K562 (cell line): ENCODE measurements around the gene RDH8. TPM values are rescaled to one million over a fixed set of nuclear protein-coding genes. Genes with fewer than 3 reads are reported as not detected.

Experiments
- ATAC-seq: fragments of 200-7000 bp; cut with Tn5 transposase; 3 replicates; pipeline ENCODE4 v1.9.1; 2020; ENCODE audit warnings: moderate library complexity
- BruUV-seq: library from RNA; stranded (reverse); fragments of 400-500 nt; replicated peaks from 2 replicates; lab custom pipeline; 2021; lab: Mats Ljungman, UMichigan
- CTCF ChIA-PET: fragments of 300-600 bp; formaldehyde crosslinking; extraction: SDS; loops from one replicate; lab custom pipeline; 2021; ENCODE audit warnings: low intra/inter-chr PET ratio; lab: Yijun Ruan, JAX
- POLR2A ChIA-PET: fragments of 300-600, 350-650 bp; sonication (Branson Sonifier 250); formaldehyde crosslinking; extraction: SDS; loops from one replicate; lab custom pipeline; 2021; ENCODE audit warnings: antibody characterized with exemption, inconsistent platforms; lab: Yijun Ruan, JAX
- DNase-seq, 4 experiments: peaks; one replicate each; pipeline versions ENCODE4 v3.0.0 to v3.0.0-alpha.2; 2011 to 2018; ENCODE audit warnings: low spot score in 3 of 4, mixed read lengths in 3 of 4; ENCODE audit errors: extremely low read depth in 1 of 4
- FAIRE-seq: peaks from 2 replicates; lab custom pipeline; 2011; peaks lifted over from hg19 to GRCh38; lab: Jason Lieb, UNC
- H2AFZ ChIP-seq: 2 replicates; pipeline ENCODE4 v1.6.0; 2011; ENCODE audit warnings: low read depth, low read length, control low read depth, inconsistent platforms
- H3K27ac ChIP-seq: fragments of 200-600 bp; 3 replicates; pipeline ENCODE4 v1.8.0; 2011; ENCODE audit warnings: low read depth, mild to moderate bottlenecking, control low read depth, inconsistent platforms, low read length, moderate library complexity, mixed read lengths; ENCODE audit errors: extremely low read depth
- H3K27me3 ChIP-seq, 2 experiments: fragments of 300-600 bp in 1 of 2; 2 replicates in 1 of 2; 3 replicates in 1 of 2; pipeline versions ENCODE4 v1.6.0 to v1.8.0; 2011; ENCODE audit warnings: inconsistent platforms in 2 of 2, low read length in 2 of 2, mild to moderate bottlenecking in 1 of 2, mixed read lengths in 1 of 2, moderate library complexity in 1 of 2; ENCODE audit not compliant: control insufficient read depth in 2 of 2, insufficient read depth in 2 of 2
- H3K36me3 ChIP-seq: fragments of 300-600 bp; 3 replicates; pipeline ENCODE4 v1.8.0; 2011; ENCODE audit warnings: mild to moderate bottlenecking, low read length, inconsistent platforms; ENCODE audit not compliant: control insufficient read depth, insufficient read depth
- H3K4me1 ChIP-seq, 2 experiments: fragments of 200-600 bp in 1 of 2; replicated peaks in 1 of 2; 2 replicates in 1 of 2; 3 replicates in 1 of 2; pipeline versions ENCODE4 v1.5.1 to v1.8.0; 2011; ENCODE audit warnings: inconsistent platforms in 2 of 2, low read length in 2 of 2, mild to moderate bottlenecking in 1 of 2, mixed read lengths in 1 of 2, moderate library complexity in 1 of 2; ENCODE audit not compliant: control insufficient read depth in 2 of 2, insufficient read depth in 2 of 2
- H3K4me2 ChIP-seq: 2 replicates; pipeline ENCODE4 v1.6.1; 2011; ENCODE audit warnings: low read length, control low read depth, inconsistent platforms, mixed read lengths; ENCODE audit not compliant: insufficient read depth
- H3K4me3 ChIP-seq: fragments of 200-600 bp; sonication (generic), shearing (Covaris generic); 2 replicates; pipeline ENCODE4 v1.5.1; 2016; ENCODE audit warnings: control low read depth, inconsistent platforms
- H3K79me2 ChIP-seq: fragments of 200-600 bp; 3 replicates; pipeline ENCODE4 v1.8.0; 2011; ENCODE audit warnings: low read length, inconsistent platforms; ENCODE audit not compliant: control insufficient read depth, insufficient read depth
- H3K9ac ChIP-seq, 2 experiments: 2 replicates each; pipeline versions ENCODE4 v1.6.0 to v1.6.1; 2011; ENCODE audit warnings: low read depth in 2 of 2, low read length in 2 of 2, control low read depth in 1 of 2, inconsistent platforms in 1 of 2, mild to moderate bottlenecking in 1 of 2, mixed read lengths in 1 of 2; ENCODE audit not compliant: insufficient read depth in 1 of 2
- H3K9me1 ChIP-seq: one replicate; pipeline ENCODE4 v1.6.0; 2011; ENCODE audit warnings: inconsistent platforms, mild to moderate bottlenecking, low read length, moderate library complexity; ENCODE audit not compliant: control insufficient read depth, insufficient read depth
- H3K9me3 ChIP-seq: replicated peaks from 2 replicates; pipeline ENCODE4 v1.5.1; 2011; ENCODE audit warnings: low read depth, low read length, inconsistent platforms; ENCODE audit not compliant: control insufficient read depth, insufficient read depth
- H4K20me1 ChIP-seq: replicated peaks from 2 replicates; pipeline ENCODE4 v1.6.1; 2011; ENCODE audit warnings: low read length, inconsistent platforms, mixed read lengths; ENCODE audit not compliant: control insufficient read depth, insufficient read depth
- CAMTA2 ChIP-seq: fragments of 250-450 bp; sonication (Bioruptor Pico); conservative IDR thresholded peaks from 2 replicates; pipeline ENCODE4 v1.5.1; 2022
- CBFA2T2 ChIP-seq: fragments of 450-650 bp; conservative IDR thresholded peaks from 2 replicates; pipeline ENCODE4 v1.6.1; 2017; ENCODE audit warnings: mild to moderate bottlenecking
- GTF2E2 ChIP-seq: fragments of 200-800 bp; sonication (Bioruptor generic); IDR thresholded peaks from 2 replicates; pipeline ENCODE4 v1.6.1; 2016; ENCODE audit warnings: missing genetic modification characterization, missing compliant biosample characterization
- KLF6 ChIP-seq: fragments of 250-450 bp; sonication (Bioruptor Pico); IDR thresholded peaks from 2 replicates; pipeline ENCODE4 v1.4.0; 2020; ENCODE audit warnings: mild to moderate bottlenecking, moderate library complexity, borderline replicate concordance
- MBD2 ChIP-seq: sonication (generic); IDR thresholded peaks from 2 replicates; pipeline ENCODE4 v1.6.1; 2016; ENCODE audit warnings: low read depth, borderline replicate concordance
- TARDBP ChIP-seq: fragments of 450-650 bp; IDR thresholded peaks from 2 replicates; pipeline ENCODE4 v1.6.1; 2016
- ZBED1 ChIP-seq: IDR thresholded peaks from 2 replicates; pipeline ENCODE4 v1.6.1; 2014
- ZKSCAN3 ChIP-seq: fragments of 250-450 bp; sonication (Bioruptor Pico); IDR thresholded peaks from 2 replicates; pipeline ENCODE4 v1.4.0; 2020
- ZNF24 ChIP-seq: fragments of 450-650 bp; IDR thresholded peaks from 2 replicates; pipeline ENCODE4 v1.6.1; 2016
- ZNF282 ChIP-seq: sonication (generic); formaldehyde crosslinking; IDR thresholded peaks from 2 replicates; pipeline ENCODE4 v1.8.1; 2023; ENCODE audit warnings: missing genetic modification reagents
- WGBS: fragments of 100-300 bp; shearing (Covaris generic); methylation state at CpG from one replicate; pipeline ENCODE4 v1.1.6; 2016; ENCODE audit warnings: low coverage, mixed read lengths; ENCODE audit not compliant: insufficient coverage; ENCODE audit errors: missing lambda C conversion rate; 5-methylcytosine and 5-hydroxymethylcytosine counted together
- in situ Hi-C: fragments of 300-500 bp; cut with MboI; formaldehyde crosslinking; loops from 4 replicates; pipeline ENCODE4 v1.15.0; 2018; ENCODE audit warnings: inconsistent platforms, mixed read lengths
- intact Hi-C: fragments of 100-400 bp; cut with micrococcal nuclease; formaldehyde crosslinking; loops from 2 replicates; pipeline ENCODE4 v1.14.2; 2022
- polyA plus RNA-seq, 8 experiments: library from polyadenylated mRNA; depleted of rRNA in 4 of 8; stranded (reverse) in 5 of 8; unstranded in 3 of 8; fragments of >200 nt; fragmentation: Nextera tagmentation in 2 of 8; fragmentation: Illumina TruSeq in 1 of 8; extraction: Ambion mirVana in 2 of 8; extraction: Trizol in 1 of 8; gene quantifications; 2 replicates each; pipeline versions ENCODE4 v1.2.1 to v1.2.3, GENCODE V29; 2011 to 2014; ENCODE audit warnings: inconsistent platforms in 1 of 8, missing spikeins in 1 of 8
- total RNA-seq, 7 experiments: library from RNA; depleted of rRNA in 6 of 7; stranded (reverse); fragments of >200 nt in 6 of 7; fragmentation: Illumina TruSeq in 2 of 7; extraction: Trizol in 2 of 7; gene quantifications; 2 replicates each; pipeline versions ENCODE4 v1.2.1 to v1.2.3, GENCODE V29; 2011 to 2021; ENCODE audit warnings: low replicate concordance in 1 of 7
- TF ChIP-seq, protein P1 (sequence below), 2 experiments: fragments of 450-650 bp; IDR thresholded peaks; 2 replicates each; pipeline ENCODE4 v1.6.1; 2016; ENCODE audit warnings: mild to moderate bottlenecking in 2 of 2, borderline replicate concordance in 1 of 2, low read depth in 1 of 2, moderate library complexity in 1 of 2
- TF ChIP-seq, protein P2 (sequence below): fragments of 450-650 bp; formaldehyde crosslinking; IDR thresholded peaks from 2 replicates; pipeline ENCODE4 v1.4.0; 2020; ENCODE audit warnings: mild to moderate bottlenecking
- TF ChIP-seq, protein P3 (sequence below): fragments of 450-650 bp; formaldehyde crosslinking; IDR thresholded peaks from 2 replicates; pipeline ENCODE4 v1.4.0; 2022; ENCODE audit warnings: missing genetic modification characterization

The RDH8 gene
- total and polyA plus RNA-seq, 9 of the 15 experiments (the other 6 are each of a cell fraction or from before 2014, with no cell fraction given), result not detected

DNA sequence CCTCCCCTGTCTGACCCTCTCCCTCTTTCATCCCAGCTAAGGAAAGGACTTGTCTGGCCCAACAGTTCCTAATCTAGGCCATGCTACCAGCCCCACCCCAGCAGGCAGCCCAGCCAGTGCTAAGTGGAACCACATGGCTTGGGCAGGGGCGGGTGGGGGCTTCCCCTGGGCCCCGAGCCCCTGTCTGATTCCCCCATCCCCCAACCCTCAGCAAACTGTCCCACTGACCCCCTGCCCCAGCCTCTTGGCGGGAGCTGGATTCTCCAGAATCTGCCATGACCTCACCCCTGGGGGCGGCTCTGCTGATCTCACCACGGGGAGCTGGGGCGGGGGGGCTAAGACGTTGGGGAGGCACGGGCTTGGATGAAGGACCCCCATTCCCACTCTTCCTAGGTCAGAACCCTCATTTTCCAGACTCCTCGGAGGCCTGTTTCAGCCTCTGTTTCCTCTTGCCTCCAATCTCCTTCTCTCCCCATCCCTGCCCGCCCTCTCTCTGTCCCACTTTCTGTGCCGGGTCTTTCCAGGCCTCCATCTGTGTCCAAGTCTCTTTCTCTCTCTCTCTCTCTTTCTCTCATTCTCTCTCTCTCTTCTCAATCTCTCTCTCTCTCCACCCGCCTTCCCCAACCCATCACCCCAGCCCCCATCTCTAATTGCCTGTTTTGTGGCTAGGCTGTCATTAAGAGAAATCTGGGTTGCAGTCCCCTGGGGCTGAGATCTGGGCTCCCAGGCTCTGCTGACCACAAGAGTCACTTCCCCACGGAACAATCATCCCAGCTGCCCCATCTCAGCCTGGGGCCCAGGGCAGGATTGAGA is 5.7 kb upstream of the RDH8 start:
- no peaks in the 10 kb centered on the region for H3K36me3 ChIP-seq
- ChIA-PET POLR2A (no interaction called here), CTCF (no interaction called here)
- no peak overlapping the region for H3K4me2 ChIP-seq
- H3K27ac ChIP-seq, result no peak overlapping the region
- no peaks in the 10 kb centered on the region for H3K79me2 ChIP-seq
- H3K9ac ChIP-seq, result no peak overlapping the region
- H3K27me3 ChIP-seq, result peaks cover 8 to 43% of the 10 kb centered on the region in 2 experiments
- WGBS, result 0% methylated on average over 5 of the region's 13 CpGs
- no peaks in the 10 kb centered on the region for H3K9me3 ChIP-seq
- H3K9me1 ChIP-seq, result peaks cover 3% of the 10 kb centered on the region
- FAIRE-seq, result no peak
- in situ Hi-C loops (no loop called here), intact Hi-C loops (no loop called here)
- H3K4me1 ChIP-seq, result peaks cover 0 to 12% of the 10 kb centered on the region in 2 experiments; a peak in 2 of 5 replicates
- peaks cover 9% of the 10 kb centered on the region for H4K20me1 ChIP-seq
- H3K4me3 ChIP-seq, result no peak overlapping the region
- no peak overlapping the region for H2AFZ ChIP-seq
- DNase-seq, result no peak
- no peak for ATAC-seq
- no TSS peak for BruUV-seq
- TF ChIP-seq KLF6 (CRISPR knock-in tag) (no peak), MBD2 (no peak), CBFA2T2 (no peak), TARDBP (no peak), ZNF282 (CRISPR knock-in tag) (no peak), ZKSCAN3 (CRISPR knock-in tag) (no peak), GTF2E2 (no peak), ZNF24 (no peak), CAMTA2 (CRISPR knock-in tag) (no peak), ZBED1 (no peak)
- TF ChIP-seq, protein P1, sequence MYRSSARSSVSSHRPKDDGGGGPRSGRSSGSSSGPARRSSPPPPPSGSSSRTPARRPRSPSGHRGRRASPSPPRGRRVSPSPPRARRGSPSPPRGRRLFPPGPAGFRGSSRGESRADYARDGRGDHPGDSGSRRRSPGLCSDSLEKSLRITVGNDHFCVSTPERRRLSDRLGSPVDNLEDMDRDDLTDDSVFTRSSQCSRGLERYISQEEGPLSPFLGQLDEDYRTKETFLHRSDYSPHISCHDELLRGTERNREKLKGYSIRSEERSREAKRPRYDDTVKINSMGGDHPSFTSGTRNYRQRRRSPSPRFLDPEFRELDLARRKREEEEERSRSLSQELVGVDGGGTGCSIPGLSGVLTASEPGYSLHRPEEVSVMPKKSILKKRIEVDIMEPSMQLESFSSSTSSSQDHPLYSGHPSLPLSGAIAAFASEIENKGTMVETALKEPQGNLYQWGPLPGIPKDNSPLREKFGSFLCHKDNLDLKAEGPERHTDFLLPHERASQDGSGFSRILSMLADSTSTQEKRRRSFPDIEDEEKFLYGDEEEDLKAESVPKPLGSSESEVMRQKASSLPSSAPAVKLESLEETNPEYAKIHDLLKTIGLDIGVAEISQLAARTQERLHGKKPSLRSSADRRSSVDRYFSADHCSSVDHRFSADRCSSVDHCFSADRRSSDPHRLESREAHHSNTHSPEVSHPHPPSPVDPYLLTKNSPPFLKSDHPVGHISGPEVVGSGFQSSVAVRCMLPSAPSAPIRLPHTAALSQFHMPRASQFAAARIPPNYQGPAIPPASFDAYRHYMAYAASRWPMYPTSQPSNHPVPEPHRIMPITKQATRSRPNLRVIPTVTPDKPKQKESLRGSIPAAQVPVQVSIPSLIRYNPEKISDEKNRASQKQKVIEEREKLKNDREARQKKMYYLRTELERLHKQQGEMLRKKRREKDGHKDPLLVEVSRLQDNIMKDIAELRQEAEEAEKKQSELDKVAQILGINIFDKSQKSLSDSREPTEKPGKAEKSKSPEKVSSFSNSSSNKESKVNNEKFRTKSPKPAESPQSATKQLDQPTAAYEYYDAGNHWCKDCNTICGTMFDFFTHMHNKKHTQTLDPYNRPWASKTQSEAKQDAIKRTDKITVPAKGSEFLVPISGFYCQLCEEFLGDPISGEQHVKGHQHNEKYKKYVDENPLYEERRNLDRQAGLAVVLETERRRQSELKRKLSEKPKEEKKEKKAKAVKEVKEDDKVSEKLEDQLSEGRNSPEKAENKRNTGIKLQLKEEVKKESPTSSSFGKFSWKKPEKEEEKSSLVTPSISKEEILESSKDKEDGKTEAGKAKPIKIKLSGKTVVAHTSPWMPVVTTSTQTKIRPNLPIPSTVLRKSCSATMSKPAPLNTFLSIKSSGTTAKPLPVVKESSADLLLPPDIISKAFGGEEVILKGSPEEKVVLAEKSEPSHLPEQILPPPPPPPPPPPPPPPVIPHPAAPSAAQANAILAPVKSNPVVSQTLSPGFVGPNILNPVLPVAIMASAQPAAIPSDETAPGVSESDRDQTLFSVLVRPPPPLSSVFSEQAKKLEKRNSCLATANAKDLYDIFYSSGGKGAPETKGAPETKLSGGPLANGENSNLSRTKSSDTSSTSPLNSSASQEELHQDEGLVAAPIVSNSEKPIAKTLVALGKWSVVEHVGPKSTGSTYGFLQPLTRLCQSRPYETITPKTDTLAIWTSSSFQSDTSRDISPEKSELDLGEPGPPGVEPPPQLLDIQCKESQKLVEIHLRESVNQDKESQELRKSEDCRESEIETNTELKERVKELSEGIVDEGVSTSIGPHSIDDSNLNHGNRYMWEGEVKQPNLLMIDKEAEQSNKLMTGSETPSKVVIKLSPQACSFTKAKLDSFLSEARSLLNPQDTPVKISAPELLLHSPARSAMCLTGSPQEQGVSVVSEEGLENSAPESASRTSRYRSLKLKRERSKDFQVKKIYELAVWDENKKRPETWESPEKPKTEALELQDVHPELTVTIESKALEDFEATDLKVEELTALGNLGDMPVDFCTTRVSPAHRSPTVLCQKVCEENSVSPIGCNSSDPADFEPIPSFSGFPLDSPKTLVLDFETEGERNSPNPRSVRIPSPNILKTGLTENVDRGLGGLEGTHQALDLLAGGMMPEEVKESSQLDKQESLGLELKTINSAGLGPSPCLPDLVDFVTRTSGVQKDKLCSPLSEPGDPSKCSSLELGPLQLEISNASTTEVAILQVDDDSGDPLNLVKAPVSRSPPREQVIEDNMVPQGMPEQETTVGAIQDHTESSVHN (IDR thresholded peaks at IDR 0.05; ENCODE audit: borderline replicate concordance in 1 of 2, low read depth in 1 of 2), result no peak
- TF ChIP-seq, protein P2, sequence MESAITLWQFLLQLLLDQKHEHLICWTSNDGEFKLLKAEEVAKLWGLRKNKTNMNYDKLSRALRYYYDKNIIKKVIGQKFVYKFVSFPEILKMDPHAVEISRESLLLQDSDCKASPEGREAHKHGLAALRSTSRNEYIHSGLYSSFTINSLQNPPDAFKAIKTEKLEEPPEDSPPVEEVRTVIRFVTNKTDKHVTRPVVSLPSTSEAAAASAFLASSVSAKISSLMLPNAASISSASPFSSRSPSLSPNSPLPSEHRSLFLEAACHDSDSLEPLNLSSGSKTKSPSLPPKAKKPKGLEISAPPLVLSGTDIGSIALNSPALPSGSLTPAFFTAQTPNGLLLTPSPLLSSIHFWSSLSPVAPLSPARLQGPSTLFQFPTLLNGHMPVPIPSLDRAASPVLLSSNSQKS (CRISPR knock-in tag), result no peak
- TF ChIP-seq, protein P3, sequence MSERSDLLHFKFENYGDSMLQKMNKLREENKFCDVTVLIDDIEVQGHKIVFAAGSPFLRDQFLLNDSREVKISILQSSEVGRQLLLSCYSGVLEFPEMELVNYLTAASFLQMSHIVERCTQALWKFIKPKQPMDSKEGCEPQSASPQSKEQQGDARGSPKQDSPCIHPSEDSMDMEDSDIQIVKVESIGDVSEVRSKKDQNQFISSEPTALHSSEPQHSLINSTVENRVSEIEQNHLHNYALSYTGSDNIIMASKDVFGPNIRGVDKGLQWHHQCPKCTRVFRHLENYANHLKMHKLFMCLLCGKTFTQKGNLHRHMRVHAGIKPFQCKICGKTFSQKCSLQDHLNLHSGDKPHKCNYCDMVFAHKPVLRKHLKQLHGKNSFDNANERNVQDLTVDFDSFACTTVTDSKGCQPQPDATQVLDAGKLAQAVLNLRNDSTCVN (CRISPR knock-in tag), result no peak
